Upper lobe of left lung (tissue), 4 donors: ENCODE measurements around the gene ARHGEF19.
A peak's percentile ranks its signal among the peaks of the same experiment; 100 is the strongest.

Experiments used
- CTCF ChIP-seq, 6 experiments: fragments of 450-650 bp in 4 of 6; fragments of 200-600 bp in 2 of 6; sonication (generic) in 2 of 6; IDR thresholded peaks; one replicate each; pipeline ENCODE4 v1.5.1; 2016 to 2019; ENCODE audit warnings: antibody characterized with exemption in 6 of 6
- EP300 ChIP-seq, 4 donors: sonication (generic); formaldehyde crosslinking; IDR thresholded peaks; one replicate each; pipeline ENCODE4 v1.5.1; 2017; ENCODE audit warnings: antibody characterized with exemption in 4 of 4, control low read depth in 2 of 4
- POLR2A ChIP-seq, 4 donors: fragments of 450-650 bp; IDR thresholded peaks; one replicate each; pipeline ENCODE4 v1.5.1; 2016 to 2017; ENCODE audit warnings: antibody characterized with exemption in 4 of 4, mild to moderate bottlenecking in 2 of 4
- POLR2AphosphoS5 ChIP-seq, 2 donors: sonication (generic); formaldehyde crosslinking; IDR thresholded peaks; one replicate each; pipeline ENCODE4 v1.5.1; 2017; ENCODE audit warnings: antibody characterized with exemption in 2 of 2

GRCh38 chr1:16205891-16206546 lies 6.4 kb downstream of the ARHGEF19 start:
- TF ChIP-seq CTCF (IDR thresholded peaks at IDR 0.05) (peak in 1 of 6 experiments; percentile 10), POLR2A (IDR thresholded peaks at IDR 0.05) (peak in 1 of 4 donors; percentile 56), EP300 (IDR thresholded peaks at IDR 0.05) (no peak), POLR2AphosphoS5 (IDR thresholded peaks at IDR 0.05) (no peak)
